WTC11 (cell line): ENCODE measurements around the gene DCAF5. TPM values are rescaled to one million over a fixed set of nuclear protein-coding genes. Genes with fewer than 3 reads are reported as not detected.

Experiments used
- ATAC-seq: fragments of 200-7000 bp; cut with Tn5 transposase; 2 replicates; pipeline ENCODE4 v1.10.0; 2021; ENCODE audit warnings: mild to moderate bottlenecking, moderate library complexity
- CTCF ChIA-PET: fragments of 300-600 bp; sonication (Branson Sonifier 250); formaldehyde crosslinking; loops from one replicate; lab custom pipeline; 2021; ENCODE audit warnings: antibody characterized with exemption; lab: Charles Lee
- POLR2A ChIA-PET: fragments of 350-600 bp; sonication (Branson Sonifier 250); formaldehyde crosslinking; loops from one replicate; lab custom pipeline; 2021; ENCODE audit warnings: antibody characterized with exemption; lab: Charles Lee
- DNase-seq: peaks from one replicate; pipeline ENCODE4 v3.0.0; 2021; ENCODE audit warnings: low spot score
- H3K27ac Mint-ChIP-seq: 2 replicates; pipeline ENCODE4 v1.8.0; 2021; ENCODE audit warnings: mixed read lengths
- H3K27me3 Mint-ChIP-seq: 2 replicates; pipeline ENCODE4 v1.8.0; 2021; ENCODE audit warnings: low read depth, mild to moderate bottlenecking, moderate library complexity, mixed read lengths
- H3K36me3 Mint-ChIP-seq: 2 replicates; pipeline ENCODE4 v1.8.0; 2021; ENCODE audit warnings: mixed read lengths
- H3K4me1 Mint-ChIP-seq: 2 replicates; pipeline ENCODE4 v1.8.0; 2022; ENCODE audit warnings: mixed read lengths
- H3K4me3 Mint-ChIP-seq: 2 replicates; pipeline ENCODE4 v1.8.0; 2021; ENCODE audit warnings: mild to moderate bottlenecking, moderate library complexity, mixed read lengths
- H3K9me3 Mint-ChIP-seq: 2 replicates; pipeline ENCODE4 v1.8.0; 2021; ENCODE audit warnings: mixed read lengths
- AR ChIP-seq: fragments of 250-450 bp; sonication (Bioruptor Pico); IDR thresholded peaks from 2 replicates; pipeline ENCODE4 v1.9.0; 2021; ENCODE audit warnings: mild to moderate bottlenecking
- ARID4B ChIP-seq: sonication (generic); formaldehyde crosslinking; IDR thresholded peaks from 2 replicates; pipeline ENCODE4 v1.8.0; 2023; ENCODE audit warnings: missing genetic modification reagents, mild to moderate bottlenecking, borderline replicate concordance
- KAT7 ChIP-seq: sonication (generic); formaldehyde crosslinking; IDR thresholded peaks from 2 replicates; pipeline ENCODE4 v1.8.1; 2023; ENCODE audit warnings: missing genetic modification reagents, mild to moderate bottlenecking, borderline replicate concordance
- MXD4 ChIP-seq: fragments of 250-450 bp; sonication (Bioruptor Pico); IDR thresholded peaks from 2 replicates; pipeline ENCODE4 v1.8.0; 2021; ENCODE audit warnings: mild to moderate bottlenecking, moderate library complexity, borderline replicate concordance
- NFATC4 ChIP-seq: fragments of 250-450 bp; sonication (Bioruptor Pico); IDR thresholded peaks from 2 replicates; pipeline ENCODE4 v1.9.0; 2021; ENCODE audit warnings: mild to moderate bottlenecking
- NFE2L1 ChIP-seq: sonication (generic); formaldehyde crosslinking; IDR thresholded peaks from 2 replicates; pipeline ENCODE4 v1.8.1; 2023; ENCODE audit warnings: missing genetic modification reagents
- NR1H2 ChIP-seq: sonication (generic); formaldehyde crosslinking; IDR thresholded peaks from 2 replicates; pipeline ENCODE4 v1.9.0; 2021; ENCODE audit warnings: mild to moderate bottlenecking, moderate library complexity, missing genetic modification reagents
- PRRX2 ChIP-seq: fragments of 250-450 bp; sonication (Bioruptor Pico); IDR thresholded peaks from 2 replicates; pipeline ENCODE4 v1.8.0; 2021; ENCODE audit warnings: mild to moderate bottlenecking
- SMAD3 ChIP-seq: sonication (generic); formaldehyde crosslinking; IDR thresholded peaks from 2 replicates; pipeline ENCODE4 v1.8.0; 2022; ENCODE audit warnings: missing genetic modification reagents, mild to moderate bottlenecking, borderline replicate concordance
- TEAD1 ChIP-seq: sonication (generic); formaldehyde crosslinking; IDR thresholded peaks from 2 replicates; pipeline ENCODE4 v1.8.0; 2022; ENCODE audit warnings: mild to moderate bottlenecking, missing genetic modification reagents
- TEAD4 ChIP-seq: sonication (generic); formaldehyde crosslinking; IDR thresholded peaks from 2 replicates; pipeline ENCODE4 v1.8.0; 2022; ENCODE audit warnings: mild to moderate bottlenecking, missing genetic modification reagents
- ZNF396 ChIP-seq: fragments of 250-450 bp; sonication (Bioruptor Pico); IDR thresholded peaks from 2 replicates; pipeline ENCODE4 v1.8.0; 2021; ENCODE audit warnings: mild to moderate bottlenecking, moderate library complexity, borderline replicate concordance
- ZNF423 ChIP-seq: fragments of 250-450 bp; sonication (Bioruptor Pico); IDR thresholded peaks from 2 replicates; pipeline ENCODE4 v2.1.2; 2022; ENCODE audit warnings: mild to moderate bottlenecking, moderate library complexity
- total RNA-seq: library from RNA; stranded (reverse); gene quantifications from 3 replicates; pipeline ENCODE4 v1.2.3, GENCODE V29; 2021
- TF ChIP-seq, protein P1 (sequence below): sonication (generic); formaldehyde crosslinking; IDR thresholded peaks from 2 replicates; pipeline ENCODE4 v1.8.1; 2023; ENCODE audit warnings: mild to moderate bottlenecking, missing genetic modification reagents, borderline replicate concordance
- TF ChIP-seq, protein P2 (sequence below): fragments of 250-450 bp; sonication (Bioruptor Pico); IDR thresholded peaks from 2 replicates; pipeline ENCODE4 v1.9.0; 2021; ENCODE audit warnings: mild to moderate bottlenecking, borderline replicate concordance

The DCAF5 gene
- total RNA-seq, 1 experiment from 2014 or later = 30.3 TPM

GRCh38 chr14:69090187-69090789, 62.6 kb downstream of the DCAF5 start:
- no peaks in the 10 kb centered on the region for H3K27me3 Mint-ChIP-seq
- no peak overlapping the region for H3K27ac Mint-ChIP-seq
- TF ChIP-seq NFATC4 (CRISPR knock-in tag) (no peak), ZNF423 (peak; percentile 4; the same call in 1 of the 2 replicates)
- ATAC-seq = peak; percentile 78
- no peak overlapping the region for H3K4me3 Mint-ChIP-seq
- ChIA-PET POLR2A (interaction anchor here (0.6 kb wide), 1 partner anchor 40 kb away, joined by 3 read pairs; no protein-coding TSS in a partner anchor), CTCF (interaction anchor here (0.6 to 2.6 kb wide), 27 partner anchors 9 to 246 kb away, joined by 3 to 20 read pairs (median 4); no protein-coding TSS in a partner anchor)
- H3K36me3 Mint-ChIP-seq = peaks cover 7% of the 10 kb centered on the region
- DNase-seq = peak; percentile 27
- peaks cover 14% of the 10 kb centered on the region for H3K4me1 Mint-ChIP-seq
- H3K9me3 Mint-ChIP-seq = no peaks in the 10 kb centered on the region

DNA sequence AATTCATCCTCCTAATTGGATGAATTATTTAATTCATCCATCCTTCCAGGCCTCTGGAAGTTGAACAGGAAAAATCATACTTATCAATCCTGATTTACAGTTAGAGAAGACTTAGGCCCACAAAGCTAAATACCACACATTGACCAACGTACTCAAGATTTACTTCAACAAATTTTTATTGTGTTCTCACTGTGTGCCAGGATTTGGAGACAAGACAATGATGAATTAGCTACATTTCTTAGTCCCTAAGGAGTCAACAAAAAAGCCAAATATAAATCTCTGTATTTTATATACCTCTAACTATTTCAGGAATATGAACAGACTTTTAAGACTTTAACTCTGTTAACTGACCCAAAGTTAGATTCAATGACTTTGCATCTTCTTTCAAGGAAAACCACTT, 63.9 kb downstream of the DCAF5 start:
- CTCF ChIA-PET = interaction anchor here (2.6 kb wide), 1 partner anchor 33 kb away, joined by 12 read pairs; no protein-coding TSS in a partner anchor
- Mint-ChIP-seq H3K27me3 (no peaks in the 10 kb centered on the region), H3K36me3 (peaks cover 7% of the 10 kb centered on the region)

DNA sequence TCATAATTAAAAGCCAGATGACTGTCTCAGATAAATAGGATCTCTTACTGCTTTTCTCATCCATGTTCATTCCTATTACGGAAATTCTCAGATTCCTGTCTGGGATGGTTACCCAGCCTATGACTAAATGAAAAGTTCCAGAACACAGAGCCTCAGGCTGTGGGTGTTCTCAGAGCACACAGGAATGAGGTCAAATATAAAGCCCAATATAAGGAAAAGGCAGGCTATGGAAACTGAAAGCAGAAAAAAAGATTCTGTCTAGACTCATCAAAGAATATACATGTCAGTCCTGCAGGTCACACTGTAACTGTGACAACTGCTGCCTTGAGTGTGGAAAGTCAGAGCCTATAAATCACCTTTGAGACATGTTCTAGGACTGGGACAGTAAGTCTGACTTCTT, 64.3 kb downstream of the DCAF5 start:
- DNase-seq (no peak), ATAC-seq (no peak)
- no peak overlapping the region for H3K4me3 Mint-ChIP-seq
- H3K27me3 Mint-ChIP-seq = no peaks in the 10 kb centered on the region
- POLR2A ChIA-PET = no interaction called here
- H3K9me3 Mint-ChIP-seq = no peaks in the 10 kb centered on the region
- no peak overlapping the region for H3K27ac Mint-ChIP-seq
- CTCF ChIA-PET = no interaction called here
- no peaks in the 10 kb centered on the region for H3K4me1 Mint-ChIP-seq
- H3K36me3 Mint-ChIP-seq = peaks cover 9% of the 10 kb centered on the region
- no peak for TF ChIP-seq ARID4B (CRISPR knock-in tag)
- no peak for TF ChIP-seq TEAD1 (CRISPR knock-in tag)
- TF ChIP-seq ZNF396 (CRISPR knock-in tag) = no peak
- TF ChIP-seq AR (CRISPR knock-in tag) = no peak
- TF ChIP-seq TEAD4 = no peak
- TF ChIP-seq, protein P1, sequence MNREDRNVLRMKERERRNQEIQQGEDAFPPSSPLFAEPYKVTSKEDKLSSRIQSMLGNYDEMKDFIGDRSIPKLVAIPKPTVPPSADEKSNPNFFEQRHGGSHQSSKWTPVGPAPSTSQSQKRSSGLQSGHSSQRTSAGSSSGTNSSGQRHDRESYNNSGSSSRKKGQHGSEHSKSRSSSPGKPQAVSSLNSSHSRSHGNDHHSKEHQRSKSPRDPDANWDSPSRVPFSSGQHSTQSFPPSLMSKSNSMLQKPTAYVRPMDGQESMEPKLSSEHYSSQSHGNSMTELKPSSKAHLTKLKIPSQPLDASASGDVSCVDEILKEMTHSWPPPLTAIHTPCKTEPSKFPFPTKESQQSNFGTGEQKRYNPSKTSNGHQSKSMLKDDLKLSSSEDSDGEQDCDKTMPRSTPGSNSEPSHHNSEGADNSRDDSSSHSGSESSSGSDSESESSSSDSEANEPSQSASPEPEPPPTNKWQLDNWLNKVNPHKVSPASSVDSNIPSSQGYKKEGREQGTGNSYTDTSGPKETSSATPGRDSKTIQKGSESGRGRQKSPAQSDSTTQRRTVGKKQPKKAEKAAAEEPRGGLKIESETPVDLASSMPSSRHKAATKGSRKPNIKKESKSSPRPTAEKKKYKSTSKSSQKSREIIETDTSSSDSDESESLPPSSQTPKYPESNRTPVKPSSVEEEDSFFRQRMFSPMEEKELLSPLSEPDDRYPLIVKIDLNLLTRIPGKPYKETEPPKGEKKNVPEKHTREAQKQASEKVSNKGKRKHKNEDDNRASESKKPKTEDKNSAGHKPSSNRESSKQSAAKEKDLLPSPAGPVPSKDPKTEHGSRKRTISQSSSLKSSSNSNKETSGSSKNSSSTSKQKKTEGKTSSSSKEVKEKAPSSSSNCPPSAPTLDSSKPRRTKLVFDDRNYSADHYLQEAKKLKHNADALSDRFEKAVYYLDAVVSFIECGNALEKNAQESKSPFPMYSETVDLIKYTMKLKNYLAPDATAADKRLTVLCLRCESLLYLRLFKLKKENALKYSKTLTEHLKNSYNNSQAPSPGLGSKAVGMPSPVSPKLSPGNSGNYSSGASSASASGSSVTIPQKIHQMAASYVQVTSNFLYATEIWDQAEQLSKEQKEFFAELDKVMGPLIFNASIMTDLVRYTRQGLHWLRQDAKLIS (CRISPR knock-in tag) = no peak

More for the DNA sequence above, 63.9 kb downstream of the DCAF5 start:
- POLR2A ChIA-PET = no interaction called here
- no peaks in the 10 kb centered on the region for H3K9me3 Mint-ChIP-seq
- H3K27ac Mint-ChIP-seq = no peak overlapping the region
- ATAC-seq (no peak), DNase-seq (no peak)
- no peak overlapping the region for H3K4me3 Mint-ChIP-seq
- TF ChIP-seq SMAD3 (CRISPR knock-in tag) (no peak), KAT7 (no peak), MXD4 (no peak), PRRX2 (CRISPR knock-in tag) (no peak), NFE2L1 (CRISPR knock-in tag) (no peak), NR1H2 (CRISPR knock-in tag) (no peak)
- TF ChIP-seq, protein P2, sequence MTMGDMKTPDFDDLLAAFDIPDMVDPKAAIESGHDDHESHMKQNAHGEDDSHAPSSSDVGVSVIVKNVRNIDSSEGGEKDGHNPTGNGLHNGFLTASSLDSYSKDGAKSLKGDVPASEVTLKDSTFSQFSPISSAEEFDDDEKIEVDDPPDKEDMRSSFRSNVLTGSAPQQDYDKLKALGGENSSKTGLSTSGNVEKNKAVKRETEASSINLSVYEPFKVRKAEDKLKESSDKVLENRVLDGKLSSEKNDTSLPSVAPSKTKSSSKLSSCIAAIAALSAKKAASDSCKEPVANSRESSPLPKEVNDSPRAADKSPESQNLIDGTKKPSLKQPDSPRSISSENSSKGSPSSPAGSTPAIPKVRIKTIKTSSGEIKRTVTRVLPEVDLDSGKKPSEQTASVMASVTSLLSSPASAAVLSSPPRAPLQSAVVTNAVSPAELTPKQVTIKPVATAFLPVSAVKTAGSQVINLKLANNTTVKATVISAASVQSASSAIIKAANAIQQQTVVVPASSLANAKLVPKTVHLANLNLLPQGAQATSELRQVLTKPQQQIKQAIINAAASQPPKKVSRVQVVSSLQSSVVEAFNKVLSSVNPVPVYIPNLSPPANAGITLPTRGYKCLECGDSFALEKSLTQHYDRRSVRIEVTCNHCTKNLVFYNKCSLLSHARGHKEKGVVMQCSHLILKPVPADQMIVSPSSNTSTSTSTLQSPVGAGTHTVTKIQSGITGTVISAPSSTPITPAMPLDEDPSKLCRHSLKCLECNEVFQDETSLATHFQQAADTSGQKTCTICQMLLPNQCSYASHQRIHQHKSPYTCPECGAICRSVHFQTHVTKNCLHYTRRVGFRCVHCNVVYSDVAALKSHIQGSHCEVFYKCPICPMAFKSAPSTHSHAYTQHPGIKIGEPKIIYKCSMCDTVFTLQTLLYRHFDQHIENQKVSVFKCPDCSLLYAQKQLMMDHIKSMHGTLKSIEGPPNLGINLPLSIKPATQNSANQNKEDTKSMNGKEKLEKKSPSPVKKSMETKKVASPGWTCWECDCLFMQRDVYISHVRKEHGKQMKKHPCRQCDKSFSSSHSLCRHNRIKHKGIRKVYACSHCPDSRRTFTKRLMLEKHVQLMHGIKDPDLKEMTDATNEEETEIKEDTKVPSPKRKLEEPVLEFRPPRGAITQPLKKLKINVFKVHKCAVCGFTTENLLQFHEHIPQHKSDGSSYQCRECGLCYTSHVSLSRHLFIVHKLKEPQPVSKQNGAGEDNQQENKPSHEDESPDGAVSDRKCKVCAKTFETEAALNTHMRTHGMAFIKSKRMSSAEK (CRISPR knock-in tag) = no peak
- H3K4me1 Mint-ChIP-seq = peaks cover 4% of the 10 kb centered on the region
